GM12878 (cell line): Measurements from ENCODE around the gene RINT1. TPM values are rescaled to one million over a fixed set of nuclear protein-coding genes. Genes with fewer than 3 reads are reported as not detected.

Source experiments
- BCL3 ChIP-seq: IDR thresholded peaks from 2 replicates; pipeline ENCODE4 v1.6.1; 2011; ENCODE audit warnings: borderline replicate concordance, low read depth, mild to moderate bottlenecking, moderate library complexity, low read length; ENCODE audit not compliant: insufficient read depth, poor library complexity, severe bottlenecking
- BHLHE40 ChIP-seq, 2 experiments: fragments of 450-650 bp in 1 of 2; IDR thresholded peaks; 2 replicates each; pipeline ENCODE4 v1.6.1; 2011 to 2017; ENCODE audit warnings: low read depth in 2 of 2, borderline replicate concordance in 1 of 2, improper control_type of control experiment in 1 of 2, low read length in 1 of 2, mild to moderate bottlenecking in 1 of 2
- BMI1 ChIP-seq: fragments of 450-650 bp; IDR thresholded peaks from 2 replicates; pipeline ENCODE4 v1.6.1; 2016; ENCODE audit warnings: mild to moderate bottlenecking, moderate library complexity, borderline replicate concordance
- CBX5 ChIP-seq: sonication (generic); IDR thresholded peaks from 2 replicates; pipeline ENCODE4 v1.6.1; 2016; ENCODE audit warnings: low read depth, moderate library complexity, mild to moderate bottlenecking, inconsistent platforms
- CHD1 ChIP-seq: IDR thresholded peaks from 2 replicates; pipeline ENCODE4 v1.6.1; 2012; ENCODE audit warnings: low read depth, low read length, improper control_type of control experiment
- CREM ChIP-seq: IDR thresholded peaks from 2 replicates; pipeline ENCODE4 v1.6.1; 2014; ENCODE audit warnings: antibody characterized with exemption, low read depth
- E4F1 ChIP-seq: fragments of 450-650 bp; IDR thresholded peaks from 2 replicates; pipeline ENCODE4 v1.6.1; 2018; ENCODE audit warnings: borderline replicate concordance, mild to moderate bottlenecking; ENCODE audit not compliant: partially characterized antibody
- EP300 ChIP-seq, 2 experiments: fragments of 150-350 bp in 1 of 2; IDR thresholded peaks; 2 replicates each; pipeline ENCODE4 v1.6.1; 2011 to 2012; ENCODE audit warnings: low read depth in 2 of 2, low read length in 2 of 2, borderline replicate concordance in 1 of 2, improper control_type of control experiment in 1 of 2, inconsistent platforms in 1 of 2; ENCODE audit not compliant: control insufficient read depth in 1 of 2
- FOS ChIP-seq: IDR thresholded peaks from 3 replicates; pipeline ENCODE4 v1.6.1; 2011; ENCODE audit warnings: borderline replicate concordance; ENCODE audit not compliant: insufficient read length; ENCODE audit errors: extremely low read depth
- HDAC6 ChIP-seq: fragments of 200-600 bp; sonication (generic); IDR thresholded peaks from one replicate; pipeline ENCODE4 v1.8.0; 2017; ENCODE audit warnings: antibody characterized with exemption; ENCODE audit not compliant: unreplicated experiment
- IKZF1 ChIP-seq: fragments of 450-650 bp; conservative IDR thresholded peaks from 2 replicates; pipeline ENCODE4 v1.6.1; 2017; ENCODE audit warnings: antibody characterized with exemption, mild to moderate bottlenecking
- MAX ChIP-seq: IDR thresholded peaks from 2 replicates; pipeline ENCODE4 v1.6.1; 2012; ENCODE audit warnings: low read depth, low read length, improper control_type of control experiment
- MEF2A ChIP-seq: IDR thresholded peaks from 2 replicates; pipeline ENCODE4 v1.6.1; 2011; ENCODE audit warnings: low read depth, mild to moderate bottlenecking, low read length, moderate library complexity; ENCODE audit not compliant: insufficient read depth
- PAX8 ChIP-seq: fragments of 450-650 bp; IDR thresholded peaks from 2 replicates; pipeline ENCODE4 v1.6.1; 2017; ENCODE audit warnings: mild to moderate bottlenecking, moderate library complexity
- POLR2AphosphoS5 ChIP-seq: IDR thresholded peaks from 2 replicates; pipeline ENCODE4 v1.6.1; 2011; ENCODE audit warnings: mild to moderate bottlenecking, low read length, inconsistent platforms
- RB1 ChIP-seq: fragments of 450-650 bp; formaldehyde crosslinking; IDR thresholded peaks from 2 replicates; pipeline ENCODE4 v1.6.1; 2017; ENCODE audit warnings: mild to moderate bottlenecking, borderline replicate concordance
- RUNX3 ChIP-seq: IDR thresholded peaks from 2 replicates; pipeline ENCODE4 v1.6.1; 2012; ENCODE audit warnings: low read length, inconsistent platforms
- SREBF1 ChIP-seq: IDR thresholded peaks from 2 replicates; pipeline ENCODE4 v1.6.1; 2012; ENCODE audit warnings: mild to moderate bottlenecking, low read length
- STAT1 ChIP-seq: fragments of 450-650 bp; conservative IDR thresholded peaks from 2 replicates; pipeline ENCODE4 v1.6.1; 2014; ENCODE audit warnings: antibody characterized with exemption, mild to moderate bottlenecking
- TAF1 ChIP-seq: IDR thresholded peaks from 2 replicates; pipeline ENCODE4 v1.6.1; 2011; ENCODE audit warnings: mild to moderate bottlenecking, low read depth, low read length, borderline replicate concordance
- USF1 ChIP-seq: IDR thresholded peaks from 2 replicates; pipeline ENCODE4 v1.6.1; 2011; ENCODE audit warnings: borderline replicate concordance, low read depth, mild to moderate bottlenecking, moderate library complexity, mixed read lengths, low read length; ENCODE audit not compliant: insufficient read depth; ENCODE audit errors: extremely low read length
- USF2 ChIP-seq: IDR thresholded peaks from 2 replicates; pipeline ENCODE4 v1.6.1; 2011; ENCODE audit warnings: low read depth, low read length, improper control_type of control experiment, borderline replicate concordance
- YY1 ChIP-seq: IDR thresholded peaks from 2 replicates; pipeline ENCODE4 v1.6.1; 2011; ENCODE audit warnings: low read depth, mild to moderate bottlenecking, low read length
- polyA plus RNA-seq, 11 experiments: library from polyadenylated mRNA; depleted of rRNA in 4 of 11; unstranded in 6 of 11; stranded (reverse) in 5 of 11; fragments of >200 nt; fragmentation: Nextera tagmentation in 4 of 11; fragmentation: Illumina TruSeq in 1 of 11; extraction: Ambion mirVana in 4 of 11; extraction: Trizol in 1 of 11; gene quantifications; 1 replicate in 1 of 11; 2 replicates in 10 of 11; pipeline versions ENCODE4 v1.2.1 to v1.2.3, GENCODE V29; 2011 to 2016; ENCODE audit warnings: inconsistent platforms in 2 of 11, missing spikeins in 2 of 11, low read depth in 1 of 11
- total RNA-seq, 4 experiments: library from RNA; depleted of rRNA in 3 of 4; stranded (reverse); fragments of >200 nt in 3 of 4; fragmentation: Illumina TruSeq in 1 of 4; extraction: Trizol in 1 of 4; gene quantifications; 2 replicates each; pipeline versions ENCODE4 v1.2.1 to v1.2.3, GENCODE V29; 2013 to 2021

The RINT1 gene
- total and polyA plus RNA-seq, 10 of the 15 experiments (the other 5 are each of a cell fraction or from before 2014, with no cell fraction given): 6.7 to 32.3 (median 17.3) TPM

GRCh38 chr7:105531792-105532671 lies at the start of gene RINT1 (continued):
- 0 out of 4 replicates have a peak, but pooled peaks of 1 of the 2 experiments have one; percentile 23 for TF ChIP-seq EP300 (IDR thresholded peaks at IDR 0.05; ENCODE audit: borderline replicate concordance in 1 of 2, control insufficient read depth in 1 of 2, low read depth in 2 of 2, low read length in 2 of 2)
- TF ChIP-seq SREBF1: no peak
- peak; percentile 96 for TF ChIP-seq TAF1
- no peak for TF ChIP-seq CHD1
- peak; percentile 67; the same call in 1 of the 2 replicates for TF ChIP-seq STAT1
- no peak for TF ChIP-seq USF2
- no peak for TF ChIP-seq USF1
- TF ChIP-seq PAX8: no peak
- peak; percentile 80 to 93; a peak in 3 of 4 replicates for TF ChIP-seq BHLHE40 (IDR thresholded peaks at IDR 0.05; ENCODE audit: borderline replicate concordance in 1 of 2, low read depth in 2 of 2, low read length in 1 of 2)
- TF ChIP-seq FOS: no peak
- TF ChIP-seq POLR2AphosphoS5: peak; percentile 99
- TF ChIP-seq MAX: peak; percentile 64
- peak; percentile 11 for TF ChIP-seq E4F1
- no peak for TF ChIP-seq BMI1
- TF ChIP-seq CREM: peak; percentile 60
- TF ChIP-seq YY1: peak; percentile 81
- TF ChIP-seq BCL3: no peak
- TF ChIP-seq RB1: peak; percentile 90; the same call in 1 of the 2 replicates
- peak; percentile 58 for TF ChIP-seq HDAC6
- peak; percentile 46; the same call in 1 of the 2 replicates for TF ChIP-seq RUNX3
- peak; percentile 56; the same call in 1 of the 2 replicates for TF ChIP-seq MEF2A
- peak; percentile 80 for TF ChIP-seq IKZF1
- no peak for TF ChIP-seq CBX5
